HG03558 (cell line): Measurements from ENCODE around the gene IL22RA2.

Experiments
- ATAC-seq: cut with Tn5 transposase; IDR thresholded peaks from one replicate; pipeline ENCODE4 v1.9.1; 2021; ENCODE audit warnings: moderate number of reproducible peaks; ENCODE audit not compliant: unreplicated experiment; ENCODE audit errors: extremely low read depth

Gene IL22RA2

DNA sequence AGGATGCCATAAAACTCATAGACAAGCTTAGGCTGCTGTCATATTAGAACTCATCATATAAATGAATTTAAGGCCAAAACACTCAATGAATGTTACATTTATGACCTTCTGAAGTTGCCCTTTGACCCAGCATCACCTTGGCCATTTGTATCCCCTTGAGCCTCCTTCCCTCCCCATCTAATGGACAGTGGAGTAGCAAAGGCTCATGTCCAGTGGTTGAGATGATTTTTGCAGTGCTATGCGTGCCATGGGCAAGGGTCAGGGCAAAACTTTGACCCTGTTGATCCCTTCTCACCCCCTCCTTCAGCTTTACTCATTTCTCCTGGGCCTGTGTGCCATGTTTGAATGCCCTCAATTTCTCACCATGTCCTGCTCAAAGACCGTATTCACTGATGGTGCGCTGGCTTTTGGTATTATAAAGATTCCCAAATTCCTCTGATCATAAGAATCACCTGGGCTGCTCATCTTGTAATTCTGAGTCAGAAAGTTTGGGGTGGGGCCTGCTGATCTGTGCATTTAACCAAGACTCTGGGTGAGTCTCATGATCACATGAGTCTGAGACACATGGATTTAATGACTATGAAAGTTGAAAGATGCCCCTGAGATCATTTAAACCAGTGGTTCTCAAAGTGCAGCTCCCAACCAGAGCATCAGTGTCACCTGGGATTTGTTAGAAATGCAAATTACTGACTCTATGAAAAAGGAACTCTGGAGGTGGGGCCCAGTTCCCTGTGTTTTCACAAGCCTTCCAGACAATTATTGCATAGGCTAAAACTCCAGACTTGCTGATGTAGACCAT is 71.2 kb downstream of the IL22RA2 start:
- no peak for ATAC-seq

DNA sequence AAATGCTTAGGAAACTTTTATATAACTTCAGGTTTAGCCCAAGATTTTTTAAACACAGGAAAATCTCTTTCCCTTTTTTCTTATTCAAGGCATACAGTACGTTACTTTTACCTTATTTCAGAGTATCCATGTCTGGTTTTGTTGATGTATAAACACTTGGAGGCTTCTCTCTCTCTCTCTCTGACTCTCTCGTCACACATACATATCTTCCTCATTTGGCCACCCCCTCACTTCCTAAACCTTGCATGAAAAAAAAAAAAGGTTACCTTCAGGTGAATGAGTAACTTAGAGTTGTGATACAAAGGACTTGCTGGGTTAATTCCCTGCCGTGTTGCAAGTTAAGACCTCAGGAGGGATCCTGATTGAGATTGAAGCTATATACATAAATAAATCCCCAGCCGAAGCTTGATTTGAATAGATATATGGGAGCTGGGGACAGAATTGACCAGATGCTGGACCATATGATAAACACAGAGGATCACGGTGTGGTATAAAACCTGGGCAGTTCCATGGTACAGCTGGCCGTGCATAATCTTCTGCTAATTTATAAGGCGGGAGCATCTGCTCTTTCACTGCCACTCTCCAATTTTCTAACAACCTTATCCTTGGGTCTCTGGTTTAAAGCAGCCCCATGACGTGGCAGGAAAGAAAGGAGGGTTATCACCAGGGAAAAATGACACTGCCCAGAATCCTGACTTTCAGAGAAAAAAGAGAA is 73.6 kb downstream of the IL22RA2 start:
- no peak for ATAC-seq

GRCh38 chr6:137097526-137097925 is 75.9 kb downstream of the IL22RA2 start:
- no peak for ATAC-seq

- no peak for ATAC-seq
Observed at GRCh38 chr6:137097057-137097456, 76.4 kb downstream of the IL22RA2 start.

DNA sequence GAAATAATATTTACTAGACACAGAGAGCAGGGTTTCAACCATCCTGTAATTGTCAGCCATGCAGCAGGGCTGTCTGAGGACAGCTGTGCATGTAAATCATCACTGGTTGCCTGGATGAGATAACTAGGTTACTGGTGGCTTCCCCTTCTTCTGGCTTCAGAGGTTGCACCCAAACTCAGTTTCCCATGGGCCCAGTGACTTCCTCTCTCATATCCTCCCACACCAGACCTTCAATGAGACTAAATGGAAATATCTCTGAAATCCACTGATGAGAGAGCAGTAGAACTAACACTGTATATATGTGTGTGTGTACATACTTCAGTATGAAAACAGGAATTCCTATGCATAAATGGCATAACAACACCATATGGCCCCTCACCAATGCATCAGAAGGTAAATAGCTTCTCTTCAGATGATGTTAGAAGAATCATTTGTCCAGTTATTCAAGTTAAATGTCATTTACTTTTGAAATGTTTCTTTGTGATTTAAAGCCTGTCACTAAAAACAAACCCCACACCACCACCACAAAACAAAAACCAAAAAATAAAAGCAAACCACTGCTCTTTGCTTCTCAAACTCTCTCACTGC is 77.7 kb downstream of the IL22RA2 start:
- ATAC-seq = peak; percentile 68

GRCh38 chr6:137095093-137095492 is 78.4 kb downstream of the IL22RA2 start:
- no peak for ATAC-seq

- no peak for ATAC-seq
Observed at GRCh38 chr6:137094411-137095008, 78.9 kb downstream of the IL22RA2 start.
